ENCODE measurements around the gene SH3BGRL2.

The SH3BGRL2 gene

GRCh38 chr6:79666634-79667033 lies 35.5 kb downstream of the SH3BGRL2 start:
- Histone ChIP-seq H3K27ac (ENCODE audit: low read length) (no peak overlapping the region), H3K4me2 (ENCODE audit: insufficient read depth, low read length) (no peak overlapping the region), H4K20me1 (ENCODE audit: insufficient read depth, low read length) (no peaks in the 10 kb centered on the region), H3K27me3 (ENCODE audit: insufficient read depth, low read length, poor library complexity) (no peaks in the 10 kb centered on the region), H3K4me1 (ENCODE audit: insufficient read depth, low read length) (no peaks in the 10 kb centered on the region), H3K79me2 (ENCODE audit: insufficient read depth, low read length) (no peaks in the 10 kb centered on the region), H2AFZ (ENCODE audit: low read depth, low read length) (no peak overlapping the region), H3K9me3 (ENCODE audit: insufficient read depth, low read length, severe bottlenecking) (no peaks in the 10 kb centered on the region), H3K9ac (ENCODE audit: low read depth, low read length) (no peak overlapping the region), H3K36me3 (ENCODE audit: insufficient read depth, low read length) (no peaks in the 10 kb centered on the region), H3K4me3 (ENCODE audit: low read depth in 1 of 2, low read length in 2 of 2) (no peak overlapping the region)
- DNase-seq: no peak
- no peak for ATAC-seq (ENCODE audit: insufficient read depth, low read depth)
- TF ChIP-seq CTCF (IDR thresholded peaks at IDR 0.05; ENCODE audit: borderline replicate concordance, extremely low read depth, low read length, poor library complexity, severe bottlenecking) (no peak), EZH2 (IDR thresholded peaks at IDR 0.05; ENCODE audit: borderline replicate concordance, low read depth, low read length, severe bottlenecking) (no peak)

GRCh38 chr6:79668381-79668780 lies 37.3 kb downstream of the SH3BGRL2 start:
- ATAC-seq (ENCODE audit: insufficient read depth, low read depth) (no peak), DNase-seq (no peak)
- Histone ChIP-seq H3K27me3 (ENCODE audit: insufficient read depth, low read length, poor library complexity) (no peaks in the 10 kb centered on the region), H4K20me1 (ENCODE audit: insufficient read depth, low read length) (no peaks in the 10 kb centered on the region), H3K9ac (ENCODE audit: low read depth, low read length) (no peak overlapping the region), H3K4me2 (ENCODE audit: insufficient read depth, low read length) (no peak overlapping the region), H3K4me3 (ENCODE audit: low read depth in 1 of 2, low read length in 2 of 2) (no peak overlapping the region), H3K79me2 (ENCODE audit: insufficient read depth, low read length) (no peaks in the 10 kb centered on the region), H3K27ac (ENCODE audit: low read length) (no peak overlapping the region), H3K4me1 (ENCODE audit: insufficient read depth, low read length) (no peaks in the 10 kb centered on the region), H3K36me3 (ENCODE audit: insufficient read depth, low read length) (no peaks in the 10 kb centered on the region), H3K9me3 (ENCODE audit: insufficient read depth, low read length, severe bottlenecking) (no peaks in the 10 kb centered on the region), H2AFZ (ENCODE audit: low read depth, low read length) (no peak overlapping the region)
- TF ChIP-seq EZH2 (IDR thresholded peaks at IDR 0.05; ENCODE audit: borderline replicate concordance, low read depth, low read length, severe bottlenecking) (no peak), CTCF (IDR thresholded peaks at IDR 0.05; ENCODE audit: borderline replicate concordance, extremely low read depth, low read length, poor library complexity, severe bottlenecking) (no peak)

- H2AFZ ChIP-seq (ENCODE audit: low read depth, low read length): no peak overlapping the region
- H4K20me1 ChIP-seq (ENCODE audit: insufficient read depth, low read length): no peaks in the 10 kb centered on the region
- H3K4me3 ChIP-seq (ENCODE audit: low read depth in 1 of 2, low read length in 2 of 2): no peak overlapping the region
- H3K36me3 ChIP-seq (ENCODE audit: insufficient read depth, low read length): no peaks in the 10 kb centered on the region
- H3K4me2 ChIP-seq (ENCODE audit: insufficient read depth, low read length): no peak overlapping the region
- no peaks in the 10 kb centered on the region for H3K27me3 ChIP-seq (ENCODE audit: insufficient read depth, low read length, poor library complexity)
- H3K4me1 ChIP-seq (ENCODE audit: insufficient read depth, low read length): no peaks in the 10 kb centered on the region
- H3K9me3 ChIP-seq (ENCODE audit: insufficient read depth, low read length, severe bottlenecking): no peaks in the 10 kb centered on the region
- ATAC-seq (ENCODE audit: insufficient read depth, low read depth): no peak
- no peak overlapping the region for H3K27ac ChIP-seq (ENCODE audit: low read length)
- no peak overlapping the region for H3K9ac ChIP-seq (ENCODE audit: low read depth, low read length)
- DNase-seq: no peak
- TF ChIP-seq CTCF (IDR thresholded peaks at IDR 0.05; ENCODE audit: borderline replicate concordance, extremely low read depth, low read length, poor library complexity, severe bottlenecking) (no peak), EZH2 (IDR thresholded peaks at IDR 0.05; ENCODE audit: borderline replicate concordance, low read depth, low read length, severe bottlenecking) (no peak)
- H3K79me2 ChIP-seq (ENCODE audit: insufficient read depth, low read length): no peaks in the 10 kb centered on the region
Observed at GRCh38 chr6:79669766-79670165, 38.6 kb downstream of the SH3BGRL2 start.

GRCh38 chr6:79670789-79671188 lies 39.7 kb downstream of the SH3BGRL2 start:
- Histone ChIP-seq H4K20me1 (ENCODE audit: insufficient read depth, low read length) (no peaks in the 10 kb centered on the region), H2AFZ (ENCODE audit: low read depth, low read length) (no peak overlapping the region), H3K36me3 (ENCODE audit: insufficient read depth, low read length) (no peaks in the 10 kb centered on the region), H3K9ac (ENCODE audit: low read depth, low read length) (no peak overlapping the region), H3K9me3 (ENCODE audit: insufficient read depth, low read length, severe bottlenecking) (no peaks in the 10 kb centered on the region), H3K4me2 (ENCODE audit: insufficient read depth, low read length) (no peak overlapping the region), H3K79me2 (ENCODE audit: insufficient read depth, low read length) (no peaks in the 10 kb centered on the region), H3K27me3 (ENCODE audit: insufficient read depth, low read length, poor library complexity) (no peaks in the 10 kb centered on the region), H3K4me3 (ENCODE audit: low read depth in 1 of 2, low read length in 2 of 2) (no peak overlapping the region), H3K4me1 (ENCODE audit: insufficient read depth, low read length) (no peaks in the 10 kb centered on the region), H3K27ac (ENCODE audit: low read length) (no peak overlapping the region)
- TF ChIP-seq EZH2 (IDR thresholded peaks at IDR 0.05; ENCODE audit: borderline replicate concordance, low read depth, low read length, severe bottlenecking) (no peak), CTCF (IDR thresholded peaks at IDR 0.05; ENCODE audit: borderline replicate concordance, extremely low read depth, low read length, poor library complexity, severe bottlenecking) (no peak)
- ATAC-seq (ENCODE audit: insufficient read depth, low read depth) (no peak), DNase-seq (no peak)

All from DND-41 (cell line).